ENCODE measurements around the gene MCRIP2.

The MCRIP2 gene

DNA sequence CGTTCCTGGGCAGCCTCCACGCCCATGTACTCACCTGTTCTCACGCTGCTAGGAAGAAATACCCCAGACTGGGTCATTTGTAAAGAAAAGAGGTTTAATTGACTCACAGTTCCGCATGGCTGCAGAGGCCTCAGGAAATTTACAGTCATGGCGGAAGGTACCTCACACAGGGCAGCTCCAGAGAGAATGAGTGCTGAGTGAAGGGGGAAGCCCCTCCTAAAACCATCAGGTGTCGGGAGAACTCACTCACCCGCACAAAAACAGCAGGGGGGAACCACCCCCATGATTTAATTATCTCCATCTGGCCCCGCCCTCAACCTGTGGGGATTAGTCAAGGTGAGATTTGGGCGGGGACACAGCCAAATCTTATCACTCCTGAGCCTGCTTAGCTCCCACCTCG is 33.6 kb upstream of the MCRIP2 start:
- DNase-seq (ENCODE audit: low read depth), result no peak
- TF ChIP-seq, protein P1, sequence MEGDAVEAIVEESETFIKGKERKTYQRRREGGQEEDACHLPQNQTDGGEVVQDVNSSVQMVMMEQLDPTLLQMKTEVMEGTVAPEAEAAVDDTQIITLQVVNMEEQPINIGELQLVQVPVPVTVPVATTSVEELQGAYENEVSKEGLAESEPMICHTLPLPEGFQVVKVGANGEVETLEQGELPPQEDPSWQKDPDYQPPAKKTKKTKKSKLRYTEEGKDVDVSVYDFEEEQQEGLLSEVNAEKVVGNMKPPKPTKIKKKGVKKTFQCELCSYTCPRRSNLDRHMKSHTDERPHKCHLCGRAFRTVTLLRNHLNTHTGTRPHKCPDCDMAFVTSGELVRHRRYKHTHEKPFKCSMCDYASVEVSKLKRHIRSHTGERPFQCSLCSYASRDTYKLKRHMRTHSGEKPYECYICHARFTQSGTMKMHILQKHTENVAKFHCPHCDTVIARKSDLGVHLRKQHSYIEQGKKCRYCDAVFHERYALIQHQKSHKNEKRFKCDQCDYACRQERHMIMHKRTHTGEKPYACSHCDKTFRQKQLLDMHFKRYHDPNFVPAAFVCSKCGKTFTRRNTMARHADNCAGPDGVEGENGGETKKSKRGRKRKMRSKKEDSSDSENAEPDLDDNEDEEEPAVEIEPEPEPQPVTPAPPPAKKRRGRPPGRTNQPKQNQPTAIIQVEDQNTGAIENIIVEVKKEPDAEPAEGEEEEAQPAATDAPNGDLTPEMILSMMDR (conservative IDR thresholded peaks at IDR 0.05; ENCODE audit: low read depth, low read length), result no peak
- no peak overlapping the region for H3K4me3 ChIP-seq (ENCODE audit: low read depth, low read length)

DNA sequence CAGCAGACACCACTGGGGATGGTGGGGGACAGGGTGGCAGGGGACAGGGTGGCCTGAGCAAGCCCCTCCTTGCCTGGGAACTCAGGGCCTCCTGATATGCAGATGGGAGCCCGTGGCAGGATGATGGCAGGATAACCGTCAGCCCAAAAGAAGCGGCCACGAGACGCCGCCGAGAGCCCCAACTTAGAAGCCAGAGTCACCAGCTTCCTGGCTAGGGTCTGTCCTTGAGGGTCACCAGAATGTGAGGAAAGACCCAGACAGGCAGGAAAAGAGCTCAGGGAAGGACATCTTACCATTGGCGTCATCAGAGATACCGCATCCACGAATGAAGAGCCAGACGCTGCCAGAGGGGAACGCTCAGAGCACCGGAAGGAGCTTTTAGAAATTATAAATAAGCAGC is 32.3 kb upstream of the MCRIP2 start:
- DNase-seq (ENCODE audit: low read depth), result no peak
- TF ChIP-seq, protein P1 (conservative IDR thresholded peaks at IDR 0.05; ENCODE audit: low read depth, low read length), result no peak
- no peak overlapping the region for H3K4me3 ChIP-seq (ENCODE audit: low read depth, low read length)

DNA sequence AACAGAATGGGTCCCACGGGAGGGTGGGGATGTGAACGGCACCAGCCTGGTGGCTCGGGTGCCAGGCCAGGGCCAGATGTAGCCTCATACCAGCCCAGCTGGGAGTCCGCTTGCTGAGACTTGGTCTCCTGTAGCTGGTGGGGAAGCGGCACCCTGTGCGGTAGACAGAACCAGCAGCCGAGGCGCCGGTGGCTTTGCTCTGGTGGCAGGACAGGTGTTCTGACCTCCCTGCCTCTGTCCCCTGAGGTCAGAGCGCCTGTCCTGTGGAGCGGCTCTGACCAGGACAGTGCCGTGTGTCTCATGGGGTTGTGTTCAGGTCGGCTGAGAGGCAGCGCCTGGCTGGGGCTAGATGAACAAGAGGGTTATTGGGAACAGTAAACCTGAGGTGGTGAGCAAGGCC is 31.6 kb upstream of the MCRIP2 start:
- no peak for DNase-seq (ENCODE audit: low read depth)
- TF ChIP-seq, protein P1 (conservative IDR thresholded peaks at IDR 0.05; ENCODE audit: low read depth, low read length), result no peak
- H3K4me3 ChIP-seq (ENCODE audit: low read depth, low read length), result no peak overlapping the region

DNA sequence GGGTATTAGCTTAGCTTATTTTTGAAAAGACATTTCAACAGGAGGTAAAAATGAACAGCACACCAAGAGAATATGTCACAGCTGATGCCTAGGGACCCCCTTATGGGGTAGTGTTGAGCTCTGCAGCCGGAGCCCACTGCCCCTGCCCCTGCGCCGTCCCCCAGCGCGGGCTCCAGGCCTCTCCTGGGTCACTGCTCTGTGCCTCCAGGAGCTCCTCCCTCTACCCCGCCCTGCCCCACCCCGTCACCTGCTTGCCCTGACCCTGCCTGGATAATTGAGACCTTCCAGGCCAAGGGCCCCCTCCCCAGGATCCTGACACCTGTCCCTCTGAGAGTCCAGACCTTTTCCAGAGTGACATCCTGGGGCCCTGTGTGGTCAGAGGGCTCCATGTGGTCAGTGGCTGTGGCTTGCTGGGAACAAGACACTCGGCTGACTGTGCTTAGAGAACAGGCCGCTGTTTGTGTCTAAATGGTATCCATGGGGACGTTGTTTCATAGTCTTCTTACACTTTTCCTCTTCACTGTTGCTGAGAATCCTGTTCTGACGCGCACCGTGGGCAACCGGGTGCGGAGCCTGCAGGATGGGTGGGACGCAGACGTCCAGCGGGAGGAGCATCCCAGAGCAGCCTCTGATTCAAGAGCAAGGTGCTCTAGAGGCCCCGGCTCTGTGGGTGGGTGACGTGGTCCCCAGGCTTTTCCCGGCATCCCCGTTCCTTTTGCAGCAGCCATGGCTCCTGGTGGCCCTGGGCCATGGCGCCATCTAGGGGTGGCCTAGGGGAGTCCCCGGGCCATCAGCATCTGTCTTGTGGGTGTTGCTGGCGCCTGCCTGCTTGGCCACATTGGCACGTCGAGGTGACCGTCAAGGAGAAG is 30.9 kb upstream of the MCRIP2 start:
- H3K4me3 ChIP-seq (ENCODE audit: low read depth, low read length), result no peak overlapping the region
- DNase-seq (ENCODE audit: low read depth), result peak; percentile 41
- TF ChIP-seq, protein P1 (conservative IDR thresholded peaks at IDR 0.05; ENCODE audit: low read depth, low read length), result peak; percentile 74

DNA sequence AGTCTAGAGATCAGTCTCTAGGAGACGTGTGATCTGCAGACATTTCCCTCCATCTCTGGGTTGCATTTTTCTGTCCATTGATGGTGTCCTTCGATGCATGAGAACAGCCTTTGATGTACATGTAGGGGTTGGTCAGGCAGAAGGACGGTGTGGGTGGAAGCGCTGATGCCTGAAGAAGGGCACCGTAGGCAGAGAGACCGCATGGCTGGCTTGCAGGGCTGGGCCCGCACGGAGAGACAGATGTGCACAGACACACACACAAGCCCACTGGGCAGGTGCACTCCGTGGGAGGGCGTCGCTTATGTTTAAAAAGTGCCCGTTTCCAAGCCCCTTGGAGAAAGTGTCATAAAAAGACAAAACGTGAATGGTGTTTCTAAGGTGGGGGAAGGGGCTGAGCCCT is 26.5 kb upstream of the MCRIP2 start:
- TF ChIP-seq, protein P1 (conservative IDR thresholded peaks at IDR 0.05; ENCODE audit: low read depth, low read length), result no peak
- H3K4me3 ChIP-seq (ENCODE audit: low read depth, low read length), result no peak overlapping the region
- DNase-seq (ENCODE audit: low read depth), result no peak

DNA sequence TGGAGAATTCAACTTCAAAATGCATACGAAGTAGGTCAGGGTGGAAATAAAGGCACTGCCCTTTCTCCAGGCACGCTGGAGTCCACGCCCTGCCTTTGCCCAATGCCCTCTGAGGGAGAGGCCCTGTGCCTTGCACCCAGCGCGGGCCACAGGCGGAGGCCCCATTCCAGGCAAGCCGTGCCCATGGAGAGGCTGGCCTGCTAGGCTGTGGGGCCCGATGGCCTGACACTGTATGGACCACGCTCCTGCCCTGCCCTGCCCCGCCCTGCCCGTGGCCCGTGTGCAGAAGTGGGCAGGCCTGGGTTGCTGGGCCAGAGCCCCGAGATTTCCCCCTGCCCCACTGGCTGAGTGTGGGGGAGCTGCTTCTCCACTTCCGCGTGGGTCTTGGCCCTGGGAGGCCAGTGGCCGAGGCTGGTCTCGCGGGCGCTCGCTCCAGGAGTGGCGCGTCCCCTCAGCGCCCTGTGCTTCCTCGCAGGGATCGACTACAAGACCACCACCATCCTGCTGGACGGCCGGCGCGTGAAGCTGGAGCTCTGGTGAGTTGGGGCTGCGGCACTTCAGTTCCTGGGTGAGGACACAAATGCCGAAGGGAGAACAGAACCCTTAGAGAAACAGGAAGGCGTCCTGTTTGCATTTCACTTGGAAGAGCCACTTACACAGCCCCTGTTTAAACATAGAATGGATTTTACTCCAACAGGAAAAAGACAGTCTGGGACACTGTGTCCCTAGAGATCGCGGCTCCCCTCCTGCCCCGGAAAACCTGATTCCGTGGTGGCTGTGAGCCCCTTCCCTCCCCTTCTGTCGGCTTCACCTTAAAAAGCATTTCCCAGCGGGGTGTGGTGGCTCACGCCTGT is 24.7 kb upstream of the MCRIP2 start:
- no peak for DNase-seq (ENCODE audit: low read depth)
- H3K4me3 ChIP-seq (ENCODE audit: low read depth, low read length), result no peak overlapping the region
- TF ChIP-seq, protein P1 (conservative IDR thresholded peaks at IDR 0.05; ENCODE audit: low read depth, low read length), result no peak
